Retinal pigment epithelial cell (primary cell): Measurements from ENCODE around the gene DUS1L.
A peak's percentile ranks its signal among the peaks of the same experiment; 100 is the strongest.

Experiments used
- DNase-seq: peaks from one replicate; pipeline ENCODE4 v3.0.0-alpha.2; 2010; ENCODE audit warnings: low read depth
- H3K4me3 ChIP-seq: 2 replicates; pipeline ENCODE4 v1.5.1; 2011; ENCODE audit warnings: mild to moderate bottlenecking, low read length, control low read depth, moderate library complexity
- TF ChIP-seq, protein P1 (sequence below): conservative IDR thresholded peaks from 2 replicates; pipeline ENCODE4 v1.5.1; 2011; ENCODE audit warnings: low read depth, low read length, control low read depth, inconsistent platforms

Gene DUS1L

DNA sequence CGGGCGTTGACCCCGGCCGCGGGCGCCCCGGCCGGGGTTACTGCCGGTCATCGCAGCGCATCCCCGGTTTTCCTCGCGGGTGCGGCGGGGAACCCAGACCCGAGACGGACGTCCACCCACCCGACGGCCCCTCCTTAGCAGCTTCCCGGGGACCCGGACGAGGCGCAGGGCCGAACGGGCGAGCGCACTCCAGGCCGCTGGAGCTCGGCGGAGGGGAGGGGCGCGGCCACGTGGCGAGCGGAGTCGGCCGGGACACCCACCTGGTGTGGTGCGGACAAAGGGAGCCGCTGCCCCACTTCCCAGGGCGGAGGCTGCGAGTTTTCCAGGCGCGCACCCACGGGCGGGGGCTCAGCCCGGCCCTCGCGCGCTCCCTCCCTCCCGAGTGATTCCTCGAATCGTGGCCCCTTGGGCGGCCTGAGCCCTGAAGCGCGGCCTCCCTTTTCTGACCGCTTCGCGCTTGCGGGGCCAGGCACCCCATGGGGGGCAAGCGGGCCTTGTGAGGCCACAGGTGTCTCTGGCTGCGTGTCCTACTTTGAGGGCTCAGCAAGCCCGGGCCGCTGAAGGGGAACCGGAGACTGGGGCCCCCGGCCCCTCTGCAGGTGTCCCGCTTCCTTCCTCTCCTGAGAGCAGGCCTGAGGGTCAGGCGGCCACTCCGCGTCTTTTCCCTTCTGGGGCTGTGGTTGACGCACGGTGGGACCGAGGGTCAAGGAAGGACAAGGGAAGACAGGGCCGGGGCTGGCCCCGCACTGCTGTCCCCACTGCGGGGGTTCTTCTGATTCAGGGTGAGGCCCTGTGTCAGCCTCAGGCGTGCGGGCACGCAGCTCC, 33.5 kb upstream of the DUS1L start:
- DNase-seq, result no peak
- TF ChIP-seq, protein P1, sequence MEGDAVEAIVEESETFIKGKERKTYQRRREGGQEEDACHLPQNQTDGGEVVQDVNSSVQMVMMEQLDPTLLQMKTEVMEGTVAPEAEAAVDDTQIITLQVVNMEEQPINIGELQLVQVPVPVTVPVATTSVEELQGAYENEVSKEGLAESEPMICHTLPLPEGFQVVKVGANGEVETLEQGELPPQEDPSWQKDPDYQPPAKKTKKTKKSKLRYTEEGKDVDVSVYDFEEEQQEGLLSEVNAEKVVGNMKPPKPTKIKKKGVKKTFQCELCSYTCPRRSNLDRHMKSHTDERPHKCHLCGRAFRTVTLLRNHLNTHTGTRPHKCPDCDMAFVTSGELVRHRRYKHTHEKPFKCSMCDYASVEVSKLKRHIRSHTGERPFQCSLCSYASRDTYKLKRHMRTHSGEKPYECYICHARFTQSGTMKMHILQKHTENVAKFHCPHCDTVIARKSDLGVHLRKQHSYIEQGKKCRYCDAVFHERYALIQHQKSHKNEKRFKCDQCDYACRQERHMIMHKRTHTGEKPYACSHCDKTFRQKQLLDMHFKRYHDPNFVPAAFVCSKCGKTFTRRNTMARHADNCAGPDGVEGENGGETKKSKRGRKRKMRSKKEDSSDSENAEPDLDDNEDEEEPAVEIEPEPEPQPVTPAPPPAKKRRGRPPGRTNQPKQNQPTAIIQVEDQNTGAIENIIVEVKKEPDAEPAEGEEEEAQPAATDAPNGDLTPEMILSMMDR, result no peak
- H3K4me3 ChIP-seq, result peak overlapping the region; percentile 38

DNA sequence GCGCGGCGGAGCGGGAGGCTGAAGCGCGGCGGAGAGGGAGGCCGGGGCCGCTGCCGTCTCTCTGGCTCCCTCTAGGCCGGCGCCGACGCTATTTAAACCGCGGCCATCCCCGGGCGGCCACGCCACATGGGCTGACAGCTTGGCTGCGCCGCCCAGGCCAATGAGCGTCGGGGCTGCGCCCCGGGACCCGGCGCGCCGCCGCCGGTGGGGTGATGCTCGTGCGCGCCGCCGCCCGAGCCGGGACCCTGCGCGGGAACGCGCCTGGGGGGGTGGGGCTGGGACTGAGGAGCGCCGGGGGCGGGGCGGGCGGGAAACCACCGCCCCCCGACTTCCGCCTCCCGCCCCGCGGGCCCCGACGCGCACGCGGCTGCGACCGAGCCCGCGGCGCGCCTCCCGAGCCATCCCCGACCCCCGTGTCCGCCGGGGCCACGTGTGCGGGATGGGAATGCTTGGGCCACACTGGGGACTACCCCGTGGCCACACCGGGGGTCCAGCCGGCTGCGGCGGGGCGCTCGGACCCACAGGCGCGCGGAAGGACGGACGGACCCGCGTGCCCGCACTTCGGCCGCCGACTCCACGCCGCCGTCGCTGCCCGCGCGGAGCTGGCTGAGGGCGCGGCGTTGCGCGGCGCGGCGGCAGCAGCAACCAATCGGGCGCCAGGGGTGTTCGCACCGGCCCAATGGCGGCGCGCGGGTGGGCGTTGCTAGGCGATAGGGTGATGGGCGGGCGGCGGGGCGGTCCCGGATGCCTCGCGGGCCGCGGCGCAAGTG, 32.8 kb upstream of the DUS1L start, which contains the start of gene FASN:
FASN (minus strand) TSS at position 68 of the 770 bp plus-strand sequence. CDS start 1,791 bp downstream, outside the sequence.
- TF ChIP-seq, protein P1, result peak; percentile 42
- peak; percentile 75 for DNase-seq
- H3K4me3 ChIP-seq, result peak within 1 kb of the TSS; percentile 74

DNA sequence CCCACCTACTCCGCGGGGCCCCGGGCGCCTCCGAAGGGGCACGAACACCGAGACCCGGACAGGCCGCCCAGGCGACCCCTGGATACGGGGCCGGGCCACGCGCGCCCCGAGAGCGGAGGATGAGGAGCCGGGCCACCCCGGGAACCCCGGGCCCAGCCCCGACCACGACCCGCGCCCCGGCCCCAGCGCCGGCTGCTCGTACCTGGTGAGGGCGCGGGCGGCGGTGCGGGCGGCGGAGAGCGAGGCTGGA, 32.2 kb upstream of the DUS1L start:
- peak overlapping the region; percentile 74 for H3K4me3 ChIP-seq
- TF ChIP-seq, protein P1, result no peak
- no peak for DNase-seq

DNA sequence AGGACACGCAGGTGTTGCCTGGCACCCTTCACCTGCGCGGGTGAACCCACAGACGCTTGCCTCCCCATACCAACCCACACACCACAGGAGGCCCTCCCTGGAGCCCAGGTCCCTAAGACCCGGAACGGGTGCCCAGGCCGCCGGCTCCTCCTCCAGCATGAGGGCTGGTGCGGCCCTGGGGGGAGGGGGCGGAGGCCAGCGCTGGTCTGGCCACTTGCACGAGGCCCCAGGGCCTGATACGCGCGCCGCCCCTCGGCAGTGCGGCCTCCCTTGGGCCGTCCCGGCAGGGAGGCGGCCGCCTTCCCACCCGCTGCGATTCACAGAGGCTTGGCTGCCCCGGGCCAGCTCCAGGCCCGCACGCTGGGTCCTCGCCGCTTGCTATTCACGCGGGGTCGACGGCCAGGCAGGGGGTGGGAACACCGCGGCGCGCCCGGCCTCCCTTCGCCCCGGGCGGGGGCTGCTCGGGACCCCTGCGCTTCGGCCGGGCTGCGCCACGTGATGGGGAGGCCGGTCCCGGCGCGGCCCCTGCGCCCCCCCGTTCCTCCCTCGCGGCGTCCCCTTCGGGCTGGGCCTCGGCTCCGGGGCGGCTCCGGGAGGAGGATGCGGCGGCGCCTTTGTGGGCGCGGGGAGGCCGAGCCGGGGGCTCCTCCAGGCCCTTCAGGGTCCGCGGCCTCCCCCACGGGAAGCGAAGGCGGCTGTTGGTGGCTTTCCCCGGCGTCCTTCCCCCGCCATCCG, 31.7 kb upstream of the DUS1L start:
- TF ChIP-seq, protein P1, result no peak
- DNase-seq, result no peak

DNA sequence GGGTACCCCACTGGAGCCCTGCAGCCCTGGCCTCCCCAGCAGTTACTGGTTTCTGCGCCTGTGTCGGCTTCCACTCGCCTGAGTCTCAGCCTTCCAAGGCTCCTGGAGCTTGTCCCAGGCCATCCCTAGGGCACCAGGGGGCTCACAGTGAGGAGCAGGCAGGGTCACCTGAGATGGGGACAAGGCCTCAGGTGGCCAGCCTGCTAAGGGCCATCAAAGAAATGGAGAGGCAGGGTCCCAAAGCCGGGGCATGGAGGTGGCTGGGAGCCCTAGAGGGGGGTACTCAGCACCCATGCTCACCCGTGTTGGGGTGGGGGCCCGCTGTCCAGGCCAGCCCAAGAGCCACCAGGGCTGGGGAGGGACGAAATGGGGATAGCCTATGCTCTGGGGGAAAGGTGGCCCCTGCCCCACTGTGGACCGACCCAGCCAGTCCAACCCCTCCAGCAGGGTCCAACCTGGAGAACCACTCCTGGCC, 31.1 kb upstream of the DUS1L start:
- H3K4me3 ChIP-seq, result peak overlapping the region; percentile 74
- no peak for DNase-seq
- TF ChIP-seq, protein P1, result no peak

More for the DNA sequence above, 31.7 kb upstream of the DUS1L start:
- H3K4me3 ChIP-seq, result peak overlapping the region; percentile 74

DNA sequence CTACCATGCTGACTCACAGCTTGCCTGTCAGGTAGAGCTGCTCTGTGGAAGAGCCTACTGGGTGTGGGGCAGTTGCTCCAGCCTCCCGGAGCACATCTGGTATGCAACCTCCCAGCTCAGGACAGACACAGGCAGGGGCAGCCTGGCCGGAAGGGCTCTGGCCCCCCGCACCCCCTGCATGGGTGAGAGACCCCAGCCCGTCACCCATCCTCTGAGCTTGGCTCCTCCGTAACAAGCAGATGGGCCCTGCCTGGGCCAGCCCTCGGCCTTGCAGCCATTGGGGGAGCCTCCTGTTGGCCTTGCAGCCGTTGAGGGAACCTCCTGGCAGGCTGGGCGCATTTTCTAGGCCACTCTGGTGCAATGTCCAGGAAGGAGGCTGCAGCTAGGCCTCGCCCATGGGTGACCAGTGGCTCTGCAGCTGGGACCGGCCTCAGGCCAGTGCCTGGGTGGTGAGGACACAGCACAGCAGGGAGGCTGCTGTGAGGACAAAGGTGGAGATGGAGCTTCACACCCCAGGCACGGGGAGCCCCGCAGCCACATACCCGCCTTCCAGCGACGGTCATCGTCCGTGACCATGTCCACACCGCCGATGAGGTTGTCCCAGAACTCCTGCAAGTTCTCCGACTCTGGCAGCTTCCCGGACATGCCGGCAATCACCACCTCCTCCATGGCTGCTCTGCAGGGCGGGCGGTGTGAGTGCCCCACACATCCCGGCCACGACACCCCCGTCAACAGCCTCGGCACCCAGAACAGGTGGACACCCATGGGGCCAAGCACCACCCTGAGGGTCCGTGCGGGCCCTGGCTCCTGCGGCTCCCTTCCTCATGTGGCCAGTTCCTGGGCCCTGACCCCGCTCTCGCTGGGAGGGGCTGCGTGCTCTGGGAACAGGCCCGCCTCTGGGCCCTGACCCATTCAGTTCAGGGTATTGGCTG, 30.4 kb upstream of the DUS1L start:
- TF ChIP-seq, protein P1, result no peak
- H3K4me3 ChIP-seq, result peak overlapping the region; percentile 74
- DNase-seq, result no peak
